ENCODE data around the gene PTOV1.

GRCh38 chr19:49876422-49877019, 25.6 kb downstream of the PTOV1 start:
- TF ChIP-seq CTCF (IDR thresholded peaks at IDR 0.05): no peak
- no peak for TF ChIP-seq ZFX (IDR thresholded peaks at IDR 0.05; ENCODE audit: borderline replicate concordance)

All from 22Rv1 (cell line).